K562 (cell line): ENCODE data around the gene ZCCHC4. TPM values are rescaled to one million over a fixed set of nuclear protein-coding genes. Genes with fewer than 3 reads are reported as not detected.

ENCODE experiments used
- ATAC-seq: fragments of 200-7000 bp; cut with Tn5 transposase; 3 replicates; pipeline ENCODE4 v1.9.1; 2020; ENCODE audit warnings: moderate library complexity
- BruUV-seq: library from RNA; stranded (reverse); fragments of 400-500 nt; replicated peaks from 2 replicates; lab custom pipeline; 2021; lab: Mats Ljungman, UMichigan
- CTCF ChIA-PET: fragments of 300-600 bp; formaldehyde crosslinking; extraction: SDS; loops from one replicate; lab custom pipeline; 2021; ENCODE audit warnings: low intra/inter-chr PET ratio; lab: Yijun Ruan, JAX
- POLR2A ChIA-PET: fragments of 300-600, 350-650 bp; sonication (Branson Sonifier 250); formaldehyde crosslinking; extraction: SDS; loops from one replicate; lab custom pipeline; 2021; ENCODE audit warnings: antibody characterized with exemption, inconsistent platforms; lab: Yijun Ruan, JAX
- DNase-seq, 4 experiments: peaks; one replicate each; pipeline versions ENCODE4 v3.0.0 to v3.0.0-alpha.2; 2011 to 2018; ENCODE audit warnings: low spot score in 3 of 4, mixed read lengths in 3 of 4; ENCODE audit errors: extremely low read depth in 1 of 4
- FAIRE-seq: peaks from 2 replicates; lab custom pipeline; 2011; peaks lifted over from hg19 to GRCh38; lab: Jason Lieb, UNC
- H2AFZ ChIP-seq: 2 replicates; pipeline ENCODE4 v1.6.0; 2011; ENCODE audit warnings: low read depth, low read length, control low read depth, inconsistent platforms
- H3K27ac ChIP-seq: fragments of 200-600 bp; 3 replicates; pipeline ENCODE4 v1.8.0; 2011; ENCODE audit warnings: low read depth, mild to moderate bottlenecking, control low read depth, inconsistent platforms, low read length, moderate library complexity, mixed read lengths; ENCODE audit errors: extremely low read depth
- H3K27me3 ChIP-seq, 2 experiments: fragments of 300-600 bp in 1 of 2; 2 replicates in 1 of 2; 3 replicates in 1 of 2; pipeline versions ENCODE4 v1.6.0 to v1.8.0; 2011; ENCODE audit warnings: inconsistent platforms in 2 of 2, low read length in 2 of 2, mild to moderate bottlenecking in 1 of 2, mixed read lengths in 1 of 2, moderate library complexity in 1 of 2; ENCODE audit not compliant: control insufficient read depth in 2 of 2, insufficient read depth in 2 of 2
- H3K36me3 ChIP-seq: fragments of 300-600 bp; 3 replicates; pipeline ENCODE4 v1.8.0; 2011; ENCODE audit warnings: mild to moderate bottlenecking, low read length, inconsistent platforms; ENCODE audit not compliant: control insufficient read depth, insufficient read depth
- H3K4me1 ChIP-seq, 2 experiments: fragments of 200-600 bp in 1 of 2; replicated peaks in 1 of 2; 2 replicates in 1 of 2; 3 replicates in 1 of 2; pipeline versions ENCODE4 v1.5.1 to v1.8.0; 2011; ENCODE audit warnings: inconsistent platforms in 2 of 2, low read length in 2 of 2, mild to moderate bottlenecking in 1 of 2, mixed read lengths in 1 of 2, moderate library complexity in 1 of 2; ENCODE audit not compliant: control insufficient read depth in 2 of 2, insufficient read depth in 2 of 2
- H3K4me2 ChIP-seq: 2 replicates; pipeline ENCODE4 v1.6.1; 2011; ENCODE audit warnings: low read length, control low read depth, inconsistent platforms, mixed read lengths; ENCODE audit not compliant: insufficient read depth
- H3K4me3 ChIP-seq: fragments of 200-600 bp; sonication (generic), shearing (Covaris generic); 2 replicates; pipeline ENCODE4 v1.5.1; 2016; ENCODE audit warnings: control low read depth, inconsistent platforms
- H3K79me2 ChIP-seq: fragments of 200-600 bp; 3 replicates; pipeline ENCODE4 v1.8.0; 2011; ENCODE audit warnings: low read length, inconsistent platforms; ENCODE audit not compliant: control insufficient read depth, insufficient read depth
- H3K9ac ChIP-seq, 2 experiments: 2 replicates each; pipeline versions ENCODE4 v1.6.0 to v1.6.1; 2011; ENCODE audit warnings: low read depth in 2 of 2, low read length in 2 of 2, control low read depth in 1 of 2, inconsistent platforms in 1 of 2, mild to moderate bottlenecking in 1 of 2, mixed read lengths in 1 of 2; ENCODE audit not compliant: insufficient read depth in 1 of 2
- H3K9me1 ChIP-seq: one replicate; pipeline ENCODE4 v1.6.0; 2011; ENCODE audit warnings: inconsistent platforms, mild to moderate bottlenecking, low read length, moderate library complexity; ENCODE audit not compliant: control insufficient read depth, insufficient read depth
- H3K9me3 ChIP-seq: replicated peaks from 2 replicates; pipeline ENCODE4 v1.5.1; 2011; ENCODE audit warnings: low read depth, low read length, inconsistent platforms; ENCODE audit not compliant: control insufficient read depth, insufficient read depth
- H4K20me1 ChIP-seq: replicated peaks from 2 replicates; pipeline ENCODE4 v1.6.1; 2011; ENCODE audit warnings: low read length, inconsistent platforms, mixed read lengths; ENCODE audit not compliant: control insufficient read depth, insufficient read depth
- ATF7 ChIP-seq: fragments of 450-650 bp; IDR thresholded peaks from 2 replicates; pipeline ENCODE4 v1.7.1; 2014; ENCODE audit warnings: mild to moderate bottlenecking, moderate library complexity
- PRPF4 ChIP-seq: fragments of 200-400 bp; formaldehyde crosslinking; IDR thresholded peaks from one replicate; pipeline ENCODE4 v1.6.1; 2017; ENCODE audit warnings: low read length, low read depth, mild to moderate bottlenecking; ENCODE audit not compliant: insufficient read depth, poor library complexity, severe bottlenecking
- WGBS: fragments of 100-300 bp; shearing (Covaris generic); methylation state at CpG from one replicate; pipeline ENCODE4 v1.1.6; 2016; ENCODE audit warnings: low coverage, mixed read lengths; ENCODE audit not compliant: insufficient coverage; ENCODE audit errors: missing lambda C conversion rate; 5-methylcytosine and 5-hydroxymethylcytosine counted together
- in situ Hi-C: fragments of 300-500 bp; cut with MboI; formaldehyde crosslinking; loops from 4 replicates; pipeline ENCODE4 v1.15.0; 2018; ENCODE audit warnings: inconsistent platforms, mixed read lengths
- intact Hi-C: fragments of 100-400 bp; cut with micrococcal nuclease; formaldehyde crosslinking; loops from 2 replicates; pipeline ENCODE4 v1.14.2; 2022
- polyA plus RNA-seq, 8 experiments: library from polyadenylated mRNA; depleted of rRNA in 4 of 8; stranded (reverse) in 5 of 8; unstranded in 3 of 8; fragments of >200 nt; fragmentation: Nextera tagmentation in 2 of 8; fragmentation: Illumina TruSeq in 1 of 8; extraction: Ambion mirVana in 2 of 8; extraction: Trizol in 1 of 8; gene quantifications; 2 replicates each; pipeline versions ENCODE4 v1.2.1 to v1.2.3, GENCODE V29; 2011 to 2014; ENCODE audit warnings: inconsistent platforms in 1 of 8, missing spikeins in 1 of 8
- total RNA-seq, 7 experiments: library from RNA; depleted of rRNA in 6 of 7; stranded (reverse); fragments of >200 nt in 6 of 7; fragmentation: Illumina TruSeq in 2 of 7; extraction: Trizol in 2 of 7; gene quantifications; 2 replicates each; pipeline versions ENCODE4 v1.2.1 to v1.2.3, GENCODE V29; 2011 to 2021; ENCODE audit warnings: low replicate concordance in 1 of 7
- TF ChIP-seq, protein P1 (sequence below): fragments of 450-650 bp; formaldehyde crosslinking; IDR thresholded peaks from 2 replicates; pipeline ENCODE4 v1.4.0; 2020; ENCODE audit warnings: mild to moderate bottlenecking, mixed read lengths
- TF ChIP-seq, protein P2 (sequence below), 2 experiments: fragments of 450-650 bp; formaldehyde crosslinking in 1 of 2; IDR thresholded peaks; 2 replicates each; pipeline versions ENCODE4 v1.4.0 to v1.6.1; 2014 to 2020; ENCODE audit warnings: mild to moderate bottlenecking in 2 of 2, borderline replicate concordance in 1 of 2, low read depth in 1 of 2

Gene ZCCHC4
- total and polyA plus RNA-seq, 9 of the 15 experiments (the other 6 are each of a cell fraction or from before 2014, with no cell fraction given) = 5.3 to 26.1 (median 15.2) TPM

DNA sequence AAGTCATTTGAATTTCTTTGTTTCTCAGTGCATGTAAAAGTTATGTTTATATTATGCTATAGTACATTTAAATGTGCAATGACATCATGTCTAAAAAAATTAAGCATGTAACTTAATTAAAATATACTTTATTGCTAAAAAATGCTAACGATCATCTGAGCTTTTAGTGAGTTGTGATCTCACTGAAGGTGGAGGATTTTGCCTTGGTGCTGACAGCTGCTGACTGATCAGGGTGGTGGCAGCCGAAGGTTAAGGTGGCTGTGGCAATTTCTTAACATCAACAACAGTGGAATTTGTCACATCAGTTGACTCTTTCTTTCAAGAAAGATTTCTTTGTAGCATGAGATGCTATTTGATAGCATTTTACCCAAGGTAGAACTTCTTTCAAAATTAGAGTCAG lies 71.1 kb downstream of the ZCCHC4 start:
- H3K79me2 ChIP-seq = peaks cover 17% of the 10 kb centered on the region
- no peak for ATAC-seq
- TF ChIP-seq PRPF4 (no peak), ATF7 (no peak)
- TF ChIP-seq, protein P1, sequence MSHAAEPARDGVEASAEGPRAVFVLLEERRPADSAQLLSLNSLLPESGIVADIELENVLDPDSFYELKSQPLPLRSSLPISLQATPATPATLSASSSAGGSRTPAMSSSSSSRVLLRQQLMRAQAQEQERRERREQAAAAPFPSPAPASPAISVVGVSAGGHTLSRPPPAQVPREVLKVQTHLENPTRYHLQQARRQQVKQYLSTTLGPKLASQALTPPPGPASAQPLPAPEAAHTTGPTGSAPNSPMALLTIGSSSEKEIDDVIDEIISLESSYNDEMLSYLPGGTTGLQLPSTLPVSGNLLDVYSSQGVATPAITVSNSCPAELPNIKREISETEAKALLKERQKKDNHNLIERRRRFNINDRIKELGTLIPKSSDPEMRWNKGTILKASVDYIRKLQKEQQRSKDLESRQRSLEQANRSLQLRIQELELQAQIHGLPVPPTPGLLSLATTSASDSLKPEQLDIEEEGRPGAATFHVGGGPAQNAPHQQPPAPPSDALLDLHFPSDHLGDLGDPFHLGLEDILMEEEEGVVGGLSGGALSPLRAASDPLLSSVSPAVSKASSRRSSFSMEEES (CRISPR knock-in tag) = no peak
- TF ChIP-seq, all 486 proteins: peak for 0
- in situ Hi-C loops (no loop called here), intact Hi-C loops (no loop called here)
- ChIA-PET CTCF (no interaction called here), POLR2A (no interaction called here)
- DNase-seq (no peak), FAIRE-seq (no peak)
- no peak overlapping the region for H3K4me2 ChIP-seq
- H3K4me1 ChIP-seq = peaks cover 9 to 12% of the 10 kb centered on the region in 2 experiments; a peak in 3 of 5 replicates
- WGBS = 88% methylated on average over 2 of the region's 2 CpGs
- no peaks in the 10 kb centered on the region for H4K20me1 ChIP-seq
- no peaks in the 10 kb centered on the region for H3K27me3 ChIP-seq
- H3K36me3 ChIP-seq = peaks cover 72% of the 10 kb centered on the region
- no peak overlapping the region for H2AFZ ChIP-seq
- no TSS peak for BruUV-seq
- H3K9me3 ChIP-seq = no peaks in the 10 kb centered on the region
- no peak overlapping the region for H3K4me3 ChIP-seq
- H3K9me1 ChIP-seq = no peaks in the 10 kb centered on the region
- H3K9ac ChIP-seq = no peak overlapping the region
- no peak overlapping the region for H3K27ac ChIP-seq

GRCh38 chr4:25386926-25387325 lies 74.4 kb downstream of the ZCCHC4 start:
- ChIA-PET CTCF (no interaction called here), POLR2A (no interaction called here)
- Histone ChIP-seq H3K27me3 (no peaks in the 10 kb centered on the region), H3K9me3 (no peaks in the 10 kb centered on the region), H2AFZ (no peak overlapping the region), H3K27ac (no peak overlapping the region), H3K79me2 (no peaks in the 10 kb centered on the region), H3K4me2 (no peak overlapping the region), H3K4me1 (no peaks in the 10 kb centered on the region), H4K20me1 (no peaks in the 10 kb centered on the region), H3K36me3 (peaks cover 72% of the 10 kb centered on the region), H3K4me3 (no peak overlapping the region), H3K9ac (no peak overlapping the region), H3K9me1 (no peaks in the 10 kb centered on the region)
- ATAC-seq = no peak
- 96% methylated on average over 2 of the region's 2 CpGs for WGBS
- no peak for DNase-seq
- in situ Hi-C loops (no loop called here), intact Hi-C loops (no loop called here)
- FAIRE-seq = no peak
- no TSS peak for BruUV-seq
- TF ChIP-seq, protein P2, sequence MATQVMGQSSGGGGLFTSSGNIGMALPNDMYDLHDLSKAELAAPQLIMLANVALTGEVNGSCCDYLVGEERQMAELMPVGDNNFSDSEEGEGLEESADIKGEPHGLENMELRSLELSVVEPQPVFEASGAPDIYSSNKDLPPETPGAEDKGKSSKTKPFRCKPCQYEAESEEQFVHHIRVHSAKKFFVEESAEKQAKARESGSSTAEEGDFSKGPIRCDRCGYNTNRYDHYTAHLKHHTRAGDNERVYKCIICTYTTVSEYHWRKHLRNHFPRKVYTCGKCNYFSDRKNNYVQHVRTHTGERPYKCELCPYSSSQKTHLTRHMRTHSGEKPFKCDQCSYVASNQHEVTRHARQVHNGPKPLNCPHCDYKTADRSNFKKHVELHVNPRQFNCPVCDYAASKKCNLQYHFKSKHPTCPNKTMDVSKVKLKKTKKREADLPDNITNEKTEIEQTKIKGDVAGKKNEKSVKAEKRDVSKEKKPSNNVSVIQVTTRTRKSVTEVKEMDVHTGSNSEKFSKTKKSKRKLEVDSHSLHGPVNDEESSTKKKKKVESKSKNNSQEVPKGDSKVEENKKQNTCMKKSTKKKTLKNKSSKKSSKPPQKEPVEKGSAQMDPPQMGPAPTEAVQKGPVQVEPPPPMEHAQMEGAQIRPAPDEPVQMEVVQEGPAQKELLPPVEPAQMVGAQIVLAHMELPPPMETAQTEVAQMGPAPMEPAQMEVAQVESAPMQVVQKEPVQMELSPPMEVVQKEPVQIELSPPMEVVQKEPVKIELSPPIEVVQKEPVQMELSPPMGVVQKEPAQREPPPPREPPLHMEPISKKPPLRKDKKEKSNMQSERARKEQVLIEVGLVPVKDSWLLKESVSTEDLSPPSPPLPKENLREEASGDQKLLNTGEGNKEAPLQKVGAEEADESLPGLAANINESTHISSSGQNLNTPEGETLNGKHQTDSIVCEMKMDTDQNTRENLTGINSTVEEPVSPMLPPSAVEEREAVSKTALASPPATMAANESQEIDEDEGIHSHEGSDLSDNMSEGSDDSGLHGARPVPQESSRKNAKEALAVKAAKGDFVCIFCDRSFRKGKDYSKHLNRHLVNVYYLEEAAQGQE (IDR thresholded peaks at IDR 0.05; ENCODE audit: borderline replicate concordance) = peak; percentile 57
- TF ChIP-seq, protein P2 (CRISPR knock-in tag; IDR thresholded peaks at IDR 0.05; ENCODE audit: low read depth) = no peak
